Psoas muscle (tissue), 8 donors: ENCODE measurements around the gene INPP5E. TPM values are rescaled to one million over a fixed set of nuclear protein-coding genes. Genes with fewer than 3 reads are reported as not detected.
A peak's percentile ranks its signal among the peaks of the same experiment; 100 is the strongest.

ENCODE experiments used
- ATAC-seq, 4 donors: fragments of 200-7000 bp; cut with Tn5 transposase; one replicate each; pipeline ENCODE4 v1.9.1; 2020; ENCODE audit warnings: moderate library complexity in 3 of 4, mild to moderate bottlenecking in 2 of 4
- DNase-seq, 2 donors: peaks; one replicate each; pipeline ENCODE4 v3.0.0-alpha.2; 2020
- H3K27ac ChIP-seq: fragments of 200-600 bp; one replicate; pipeline ENCODE4 v1.8.0; 2022
- H3K27me3 ChIP-seq, 3 donors: fragments of 200-600 bp in 1 of 3; one replicate each; pipeline versions ENCODE4 v1.6.1 to v1.8.0; 2013 to 2022; ENCODE audit warnings: low read length in 2 of 3, mild to moderate bottlenecking in 2 of 3, moderate library complexity in 1 of 3; ENCODE audit not compliant: insufficient read depth in 3 of 3
- H3K36me3 ChIP-seq, 2 donors: fragments of 200-600 bp in 1 of 2; one replicate each; pipeline versions ENCODE4 v1.6.1 to v1.8.0; 2013 to 2022; ENCODE audit warnings: low read depth in 1 of 2, mild to moderate bottlenecking in 1 of 2, moderate library complexity in 1 of 2; ENCODE audit not compliant: insufficient read depth in 1 of 2
- H3K4me1 ChIP-seq: fragments of 200-600 bp; one replicate; pipeline ENCODE4 v1.8.0; 2022
- H3K4me3 ChIP-seq: fragments of 200-600 bp; one replicate; pipeline ENCODE4 v1.8.0; 2022; ENCODE audit warnings: mild to moderate bottlenecking
- H3K9me3 ChIP-seq: fragments of 200-600 bp; one replicate; pipeline ENCODE4 v1.8.0; 2022
- CTCF ChIP-seq: fragments of 200-600 bp; IDR thresholded peaks from one replicate; pipeline ENCODE4 v1.8.0; 2022; ENCODE audit warnings: antibody characterized with exemption
- WGBS, 3 donors: extraction: QIAGEN DNeasy Blood & Tissue Kit; methylation state at CpG; one replicate each; pipeline versions ENCODE4 v1.1.6 to v1.1.7; 2013; 5-methylcytosine and 5-hydroxymethylcytosine counted together
- intact Hi-C, 2 donors: fragments of 100-400 bp; cut with DNase I; formaldehyde crosslinking; loops; one replicate each; pipeline versions ENCODE4 v1.11.0 to v1.14.2; 2022
- polyA plus RNA-seq, 3 donors: library from polyadenylated mRNA; stranded (reverse); fragments of 200-250 nt; gene quantifications; one replicate each; pipeline ENCODE4 v1.2.3, GENCODE V29; 2013
- total RNA-seq, 4 donors: library from RNA; stranded (reverse); fragmentation: NEBNext Ultra II Directional in 2 of 4; extraction: Animal tissue kit (Norgen Biotek cat#: 25700) in 2 of 4; gene quantifications; one replicate each; pipeline versions ENCODE4 v1.2.1 to v1.2.4, GENCODE V29; 2021 to 2023
- donor health status: healthy with polysubstance abuse.
- donor health status: DM: no; HTN: no; CAD: no; lungs with moderate emphysema.
- donor health status: Bipolar disorder and iron deficiency.
- donor health status: healthy.
- donor health status: DM: yes; HTN: yes; CAD: no.
- donor health status: DM: no; HTN: no; CAD: no.
- donor health status: DM: no; HTN: no; CAD: no.
- donor health status: DM: yes; HTN: yes; CAD: no.

INPP5E gene
- total and polyA plus RNA-seq, 7 donors, result 4.7 to 9.6 (median 5.3) TPM

DNA sequence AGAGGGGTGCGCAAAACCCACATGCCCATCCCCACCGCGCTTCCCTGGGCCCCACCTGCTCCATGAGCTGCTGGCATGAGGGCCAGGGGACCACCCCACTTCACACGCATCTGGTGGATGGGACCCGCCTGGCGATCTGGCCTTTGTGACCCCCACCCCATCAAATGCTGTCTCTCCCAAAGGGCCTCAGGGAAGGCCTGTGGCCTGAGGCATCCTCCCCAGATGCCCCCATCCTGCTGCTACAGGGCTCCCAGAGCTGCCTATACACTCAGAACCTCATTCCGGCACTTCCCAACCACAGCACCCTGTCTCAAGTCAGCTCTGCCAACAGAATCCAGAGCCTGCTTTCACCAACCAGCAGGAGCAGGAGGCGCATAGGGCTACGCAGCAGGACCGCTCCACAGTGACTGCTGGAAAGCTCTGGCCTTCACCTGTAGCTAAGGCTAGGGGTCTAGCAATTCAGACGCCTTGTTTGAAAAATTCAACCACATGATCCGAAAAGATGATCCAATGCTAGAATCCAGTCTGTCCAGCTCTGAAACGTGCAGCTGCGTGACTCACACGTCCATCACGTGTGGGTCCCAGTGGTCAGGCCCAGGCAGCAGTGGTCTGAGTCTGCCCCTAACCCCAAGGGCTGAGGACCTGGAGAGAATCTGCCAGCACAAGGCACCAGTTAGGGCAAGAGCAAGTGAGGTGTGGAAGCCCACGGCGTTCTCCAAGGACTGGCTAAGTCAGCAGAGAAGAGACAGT is 38.3 kb downstream of the INPP5E start:
- peaks cover 10% of the 10 kb centered on the region for H3K4me1 ChIP-seq
- 85 to 91% (median 87%) methylated on average over 18 of the region's 18 CpGs for WGBS, 3 donors
- peaks cover 0 to 59% of the 10 kb centered on the region in 2 donors for H3K36me3 ChIP-seq
- H3K27ac ChIP-seq, result no peak overlapping the region
- intact Hi-C loops, result no loop called here
- no peaks in the 10 kb centered on the region for H3K27me3 ChIP-seq
- no peak for ATAC-seq
- no peak for TF ChIP-seq CTCF
- DNase-seq, result no peak
- no peaks in the 10 kb centered on the region for H3K9me3 ChIP-seq
- H3K4me3 ChIP-seq, result no peak overlapping the region

GRCh38 chr9:136400038-136400834 is 39.4 kb downstream of the INPP5E start, which contains the start of gene SNAPC4:
Gene SNAPC4, minus strand, starts transcription at chr9:136400170. Its CDS starts 1,742 bp downstream, at chr9:136398428.
- peak within 1 kb of the TSS; percentile 72 for H3K4me3 ChIP-seq
- 4 to 5% (median 5%) methylated on average over 58 to 71 of the region's 71 CpGs for WGBS, 3 donors
- peak within 1 kb of the TSS; percentile 1 for H3K27ac ChIP-seq
- H3K27me3 ChIP-seq, result no peaks in the 10 kb centered on the region
- TF ChIP-seq CTCF, result peak; percentile 94
- intact Hi-C loops, result loop anchor here in 1 of 2 donors (1.0 kb wide), 1 partner anchor 61 kb away; no protein-coding TSS in a partner anchor
- ATAC-seq, result peak; percentile 91 to 96 (median 94)
- H3K36me3 ChIP-seq, result peaks cover 0 to 59% of the 10 kb centered on the region in 2 donors
- H3K4me1 ChIP-seq, result peaks cover 10% of the 10 kb centered on the region
- H3K9me3 ChIP-seq, result no peaks in the 10 kb centered on the region
- peak; percentile 87 to 94 for DNase-seq

DNA sequence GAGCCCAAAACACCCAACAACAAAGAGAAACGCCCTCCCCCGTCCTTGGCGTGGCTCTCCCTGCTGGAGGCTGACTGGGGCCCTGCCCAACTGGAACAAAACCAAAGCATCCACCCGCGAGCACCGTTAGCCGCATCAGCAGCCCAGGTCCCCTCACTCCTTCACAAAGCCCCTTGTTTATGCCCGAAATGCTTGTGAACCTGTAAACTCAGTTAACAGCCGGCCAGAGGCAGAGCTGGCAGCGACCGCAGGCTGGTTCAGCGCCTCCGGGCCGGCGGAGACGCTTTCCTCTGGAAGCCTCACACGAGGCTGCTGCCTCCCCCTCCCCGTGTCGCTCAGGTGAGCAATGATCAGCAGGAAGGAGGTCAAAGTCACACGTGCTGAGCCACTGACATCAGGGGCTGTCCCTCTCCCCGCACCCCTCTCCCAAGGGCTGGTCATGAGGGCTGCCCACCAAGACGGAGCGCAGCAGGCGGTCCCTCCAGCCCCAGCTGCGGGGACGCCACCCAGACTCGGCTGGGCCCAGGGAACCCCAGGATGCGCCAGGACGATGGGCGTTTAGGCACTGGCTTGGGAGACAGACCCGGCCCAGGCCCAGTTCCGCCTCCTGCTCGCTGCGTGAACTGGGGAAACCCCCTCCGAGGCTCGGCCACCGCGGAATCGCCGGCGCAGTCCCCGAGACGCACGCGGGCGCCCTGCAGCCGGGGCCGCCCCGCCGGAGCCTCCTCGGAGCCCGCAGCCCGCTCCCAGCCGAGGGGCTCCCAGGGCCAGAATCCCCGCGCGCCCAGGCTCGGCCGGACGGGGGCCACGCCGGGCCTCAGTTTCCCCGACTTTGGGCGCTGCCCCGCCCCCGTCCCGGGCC is 40.2 kb downstream of the INPP5E start:
- H3K27ac ChIP-seq, result peak overlapping the region; percentile 1
- peak in 3 of 4 donors; percentile 3 to 19 (median 5) for ATAC-seq
- H3K9me3 ChIP-seq, result no peaks in the 10 kb centered on the region
- peaks cover 10% of the 10 kb centered on the region for H3K4me1 ChIP-seq
- H3K4me3 ChIP-seq, result peak overlapping the region; percentile 72
- no peaks in the 10 kb centered on the region for H3K27me3 ChIP-seq
- intact Hi-C loops, result loop anchor here in 1 of 2 donors (1.0 kb wide), 1 partner anchor 60 kb away; no protein-coding TSS in a partner anchor
- peaks cover 0 to 59% of the 10 kb centered on the region in 2 donors for H3K36me3 ChIP-seq
- DNase-seq, result peak in 1 of 2 donors; percentile 55
- TF ChIP-seq CTCF, result no peak
- WGBS, 3 donors, result 1% methylated on average over 51 to 67 of the region's 67 CpGs

DNA sequence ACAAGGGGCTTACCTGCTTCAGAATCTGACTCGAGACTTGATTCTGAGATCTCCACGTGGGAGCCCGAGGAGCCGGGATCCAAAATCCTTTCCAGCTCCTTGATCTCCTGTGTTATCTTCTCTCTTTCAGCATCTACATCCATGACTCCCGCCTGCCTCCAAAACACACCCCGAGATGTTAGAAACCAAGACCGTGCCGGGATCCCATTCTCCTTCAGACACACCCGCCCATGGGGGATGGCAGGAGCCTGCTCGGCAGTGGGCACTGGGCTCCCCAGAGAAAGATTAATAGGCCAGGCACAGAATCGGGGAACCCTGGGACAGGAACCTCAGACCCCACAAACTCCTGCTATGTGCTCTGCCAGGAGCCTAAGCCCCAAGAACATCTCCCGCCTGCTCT is 41.4 kb downstream of the INPP5E start:
- H3K9me3 ChIP-seq, result no peaks in the 10 kb centered on the region
- no peak overlapping the region for H3K4me3 ChIP-seq
- peaks cover 0 to 60% of the 10 kb centered on the region in 2 donors for H3K36me3 ChIP-seq
- H3K27me3 ChIP-seq, result no peaks in the 10 kb centered on the region
- intact Hi-C loops, result no loop called here
- ATAC-seq (no peak), DNase-seq (peak in 1 of 2 donors; percentile 29)
- TF ChIP-seq CTCF, result no peak
- WGBS, 3 donors, result 89 to 94% (median 92%) methylated on average over 12 of the region's 12 CpGs
- no peak overlapping the region for H3K27ac ChIP-seq
- H3K4me1 ChIP-seq, result peaks cover 10% of the 10 kb centered on the region
